Caki2 (cell line): ENCODE measurements around the gene HMG20A. TPM values are rescaled to one million over a fixed set of nuclear protein-coding genes. Genes with fewer than 3 reads are reported as not detected.

Experiments
- DNase-seq: peaks from one replicate; pipeline ENCODE4 v3.0.0-alpha.2; 2015; ENCODE audit warnings: low read depth
- in situ Hi-C: cut with HindIII; loops from 2 replicates; pipeline ENCODE4 v1.10.0; 2016; ENCODE audit warnings: low sequenced_read_pairs, low pct_unique_long_range_greater_than_20kb, mixed read lengths
- total RNA-seq: library from RNA; depleted of rRNA; stranded (reverse); fragments of >200 nt; shearing (Covaris generic); gene quantifications from 2 replicates; pipeline ENCODE4 v1.2.3, GENCODE V29; 2014; ENCODE audit warnings: low replicate concordance

HMG20A gene
- total RNA-seq, 1 experiment from 2014 or later: 9.1 TPM

GRCh38 chr15:77525400-77525811 is 104.7 kb downstream of the HMG20A start:
- in situ Hi-C loops: loop anchor here (25.0 kb wide), 1 partner anchor 463 kb away; the partner anchor contains the start of gene TSPAN3
- no peak for DNase-seq

GRCh38 chr15:77525907-77526594 is 105.4 kb downstream of the HMG20A start:
- in situ Hi-C loops: loop anchor here (25.0 kb wide), 1 partner anchor 464 kb away; the partner anchor contains the start of gene TSPAN3

DNA sequence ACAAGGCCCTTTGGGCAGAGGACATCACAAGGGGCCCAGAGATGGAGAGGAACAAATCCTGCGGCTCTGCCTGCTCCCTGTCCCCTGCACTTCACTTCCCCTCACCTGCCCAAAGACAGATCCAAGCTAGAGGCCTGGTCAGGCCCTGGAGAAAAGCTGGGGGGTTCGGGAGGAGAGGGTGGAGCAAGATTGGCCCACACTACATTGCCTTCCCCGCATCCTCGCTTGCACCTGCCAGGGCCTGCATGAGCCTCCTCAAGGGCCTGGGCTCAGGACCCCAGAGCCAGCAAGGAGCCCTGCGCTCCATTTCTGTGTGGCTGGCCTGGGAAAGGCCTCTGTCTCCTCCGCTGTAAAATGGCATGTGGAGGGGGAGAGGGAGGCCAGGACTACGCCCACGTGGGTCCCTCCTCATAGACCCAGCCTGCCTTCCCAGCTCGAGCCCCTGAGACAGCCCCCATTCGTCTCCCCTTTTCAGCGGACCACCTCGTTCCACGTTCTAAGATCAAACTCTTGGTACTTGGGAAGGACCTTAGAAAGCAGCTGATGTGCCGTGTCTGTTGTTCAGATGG is 106.0 kb downstream of the HMG20A start:
- in situ Hi-C loops: loop anchor here (25.0 kb wide), 1 partner anchor 464 kb away; the partner anchor contains the start of gene TSPAN3

More at GRCh38 chr15:77525907-77526594, 105.4 kb downstream of the HMG20A start:
- DNase-seq: no peak

GRCh38 chr15:77527164-77527778 is 106.6 kb downstream of the HMG20A start:
- no peak for DNase-seq
- in situ Hi-C loops: loop anchor here (25.0 kb wide), 1 partner anchor 465 kb away; the partner anchor contains the start of gene TSPAN3

More for the DNA sequence above, 106.0 kb downstream of the HMG20A start:
- no peak for DNase-seq

DNA sequence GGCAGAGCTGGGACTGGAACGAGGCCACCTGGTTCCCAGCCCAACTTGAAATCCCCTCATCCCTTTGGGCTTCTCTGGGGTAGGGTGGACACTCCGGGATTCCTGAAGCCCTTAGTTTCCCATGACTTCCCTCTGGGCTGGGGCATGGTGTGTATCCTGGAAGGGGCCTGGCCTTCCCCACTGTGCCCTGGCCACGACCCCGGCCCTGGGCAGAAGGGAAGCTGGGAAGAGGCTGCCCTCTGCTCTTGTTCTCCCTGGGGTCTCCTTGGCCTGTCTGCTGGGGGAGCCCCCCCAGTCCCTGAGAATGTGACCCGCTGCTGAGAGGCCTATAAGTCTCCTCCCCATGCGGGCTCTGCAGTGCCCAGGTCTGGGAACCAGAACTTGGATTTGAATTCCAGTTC is 107.1 kb downstream of the HMG20A start:
- DNase-seq: no peak

DNA sequence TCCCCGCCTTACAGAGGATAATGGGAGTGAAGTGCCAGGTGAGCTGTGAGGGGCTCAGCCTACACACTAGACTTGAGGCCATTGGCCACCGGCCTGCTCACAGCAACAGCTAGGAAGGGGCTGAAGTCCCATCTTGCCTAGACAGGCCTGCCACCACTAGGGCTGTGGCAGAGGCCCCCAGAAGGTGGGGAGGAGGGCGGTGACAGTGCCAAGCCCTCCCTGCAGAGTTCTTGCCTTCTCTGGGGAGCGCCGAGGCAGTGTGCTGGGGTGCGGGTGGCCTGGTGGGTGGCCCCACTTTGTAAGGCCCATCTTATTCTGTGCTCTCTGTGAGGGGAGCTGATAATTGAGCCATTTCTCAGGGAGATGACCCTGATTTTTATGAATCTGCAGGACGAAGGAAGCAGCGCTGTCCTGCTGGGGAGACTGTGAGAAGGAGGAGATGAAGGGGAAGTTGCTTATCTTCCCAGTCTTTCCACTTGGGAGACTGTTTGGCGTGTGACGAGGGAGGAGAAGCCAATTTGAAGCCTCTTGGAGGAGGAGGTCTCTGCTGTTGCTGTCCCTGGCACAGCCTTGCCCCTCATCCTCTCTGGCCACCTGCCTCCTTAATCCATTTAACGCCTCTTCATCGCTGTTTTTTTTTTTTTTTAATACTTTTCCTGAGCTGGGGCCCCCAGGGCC is 107.7 kb downstream of the HMG20A start:
- DNase-seq: no peak
- in situ Hi-C loops: loop anchor here (25.0 kb wide), 1 partner anchor 466 kb away; the partner anchor contains the start of gene TSPAN3

More for the DNA sequence above, 107.1 kb downstream of the HMG20A start:
- in situ Hi-C loops: loop anchor here (25.0 kb wide), 1 partner anchor 466 kb away; the partner anchor contains the start of gene TSPAN3

GRCh38 chr15:77528968-77529319 is 108.3 kb downstream of the HMG20A start:
- in situ Hi-C loops: loop anchor here (25.0 kb wide), 1 partner anchor 467 kb away; the partner anchor contains the start of gene TSPAN3
- no peak for DNase-seq

DNA sequence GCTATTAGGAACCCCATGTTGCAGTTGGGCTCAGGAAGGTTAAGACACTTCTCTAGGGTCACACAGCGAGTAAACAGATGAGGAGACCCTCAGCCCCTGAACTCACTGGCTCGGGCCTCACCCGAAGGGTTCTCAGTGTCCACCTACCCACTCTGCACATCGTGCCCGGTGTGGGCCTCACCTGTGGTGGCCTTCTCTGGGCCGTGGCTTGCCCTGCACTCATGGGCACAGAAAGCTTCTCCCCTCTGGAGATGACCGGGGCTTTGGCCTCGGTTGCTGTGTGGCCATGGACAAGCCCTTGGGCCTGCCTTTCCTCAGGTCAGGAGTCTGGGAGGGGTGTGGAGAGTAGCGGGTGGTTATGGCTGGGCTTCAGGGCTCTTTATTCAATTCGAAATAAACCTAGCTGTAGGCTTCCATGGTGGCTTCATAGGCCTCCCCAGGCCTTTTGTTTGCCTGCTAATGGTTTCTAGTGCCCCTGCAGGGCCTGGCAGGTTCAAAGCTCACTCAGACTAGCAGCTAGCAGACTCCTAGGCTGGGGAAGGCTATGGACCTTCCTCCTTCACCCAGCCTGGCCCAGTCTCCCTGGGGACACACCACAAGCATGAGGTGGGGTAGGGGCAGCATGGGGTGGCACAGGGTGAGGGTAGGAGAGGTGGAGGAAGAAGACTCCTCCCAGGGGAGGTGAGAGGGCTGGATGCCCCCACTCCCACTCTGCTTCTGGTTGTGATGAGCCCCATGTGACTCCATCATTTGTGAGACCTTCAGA is 108.9 kb downstream of the HMG20A start:
- no peak for DNase-seq
- in situ Hi-C loops: loop anchor here (25.0 kb wide), 1 partner anchor 467 kb away; the partner anchor contains the start of gene TSPAN3

DNA sequence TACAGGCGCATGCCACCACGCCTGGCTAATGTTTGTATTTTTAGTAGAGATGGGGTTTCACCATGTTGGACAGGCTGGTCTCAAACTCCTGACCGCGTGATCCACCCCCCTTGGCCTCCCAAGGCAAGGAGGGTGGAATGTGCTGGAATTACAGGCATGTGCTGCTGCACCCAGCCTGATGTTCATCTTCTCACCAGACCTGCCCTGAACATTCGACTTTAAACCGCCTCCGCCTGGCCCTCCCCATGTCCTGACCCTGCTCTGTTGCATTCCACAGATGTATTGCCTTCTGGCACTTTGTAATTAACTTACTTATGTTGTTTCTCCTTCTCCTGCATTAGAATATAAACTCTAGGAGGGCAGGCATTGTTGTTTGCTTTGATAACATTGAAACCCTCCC is 109.9 kb downstream of the HMG20A start:
- no peak for DNase-seq
- in situ Hi-C loops: loop anchor here (25.0 kb wide), 1 partner anchor 468 kb away; the partner anchor contains the start of gene TSPAN3

DNA sequence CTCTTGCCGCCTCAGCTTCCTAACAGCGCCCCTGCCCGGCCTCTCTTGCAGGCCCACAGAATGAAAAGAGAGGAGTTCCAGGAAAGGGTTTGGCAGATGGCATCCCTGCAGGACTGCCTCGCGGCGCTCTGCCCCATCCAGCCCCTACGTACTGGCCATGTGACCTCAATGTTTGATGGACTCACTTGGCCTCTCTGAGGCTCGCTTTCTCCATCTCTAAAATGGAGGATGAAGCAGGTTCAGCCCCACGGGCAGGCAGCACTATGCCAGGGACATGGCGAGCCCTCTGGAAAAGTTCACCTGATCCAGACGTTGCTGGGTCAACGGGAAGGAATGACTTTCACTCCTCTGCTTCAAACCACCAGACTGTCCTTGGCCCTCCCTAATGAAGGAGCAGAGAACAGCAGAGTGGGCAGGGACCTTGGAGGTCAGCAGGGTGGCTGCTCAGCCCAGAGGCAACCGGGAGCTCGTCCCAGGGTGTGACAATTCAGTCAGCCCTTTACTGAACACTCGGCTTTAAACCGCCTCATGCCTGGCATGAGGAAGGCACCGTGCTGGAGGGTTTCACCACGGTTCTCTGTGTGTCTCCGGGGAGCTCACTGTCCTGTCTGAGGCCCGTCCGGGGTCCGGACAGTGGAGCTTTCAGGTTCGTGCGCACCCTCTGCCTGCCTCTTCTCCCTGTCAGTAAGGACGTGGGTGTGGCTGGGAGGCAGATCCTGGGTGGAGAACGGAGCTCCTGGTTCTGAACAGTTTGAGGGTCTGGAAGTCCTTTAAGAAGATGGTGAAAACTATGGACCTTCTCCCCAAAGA is 110.7 kb downstream of the HMG20A start:
- in situ Hi-C loops: loop anchor here (25.0 kb wide), 1 partner anchor 469 kb away; the partner anchor contains the start of gene TSPAN3
- DNase-seq: no peak

DNA sequence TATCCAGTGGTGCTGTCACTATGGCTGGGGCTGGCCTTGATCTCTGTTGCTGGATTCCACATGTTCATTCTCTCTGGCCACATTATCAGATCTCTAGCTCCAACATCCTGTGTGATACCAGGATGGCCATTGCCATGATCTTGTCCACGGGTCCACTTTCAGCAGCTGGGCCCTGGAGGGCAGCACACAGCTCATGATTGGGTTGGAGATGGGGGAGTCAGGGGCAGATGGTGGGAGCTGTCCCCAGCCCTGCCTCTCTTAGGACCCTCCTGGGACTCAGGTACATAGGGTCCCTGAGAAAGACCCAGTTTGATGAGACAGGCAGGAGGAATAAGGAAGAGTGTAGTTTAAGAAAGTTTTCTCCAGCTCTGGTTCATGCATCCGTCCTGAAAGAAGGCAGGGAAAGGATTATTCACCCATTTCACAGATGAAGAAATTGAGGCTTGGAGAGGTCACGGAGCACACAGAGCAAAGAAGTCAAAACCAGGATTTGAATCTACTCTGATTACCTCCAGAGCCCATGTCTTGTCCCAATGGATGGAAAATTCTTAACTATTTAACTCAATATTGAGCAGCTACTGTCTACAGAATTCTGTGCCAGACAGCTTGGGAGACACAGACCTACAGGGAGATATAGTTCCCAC is 111.5 kb downstream of the HMG20A start:
- no peak for DNase-seq
- in situ Hi-C loops: loop anchor here (25.0 kb wide), 1 partner anchor 470 kb away; the partner anchor contains the start of gene TSPAN3

DNA sequence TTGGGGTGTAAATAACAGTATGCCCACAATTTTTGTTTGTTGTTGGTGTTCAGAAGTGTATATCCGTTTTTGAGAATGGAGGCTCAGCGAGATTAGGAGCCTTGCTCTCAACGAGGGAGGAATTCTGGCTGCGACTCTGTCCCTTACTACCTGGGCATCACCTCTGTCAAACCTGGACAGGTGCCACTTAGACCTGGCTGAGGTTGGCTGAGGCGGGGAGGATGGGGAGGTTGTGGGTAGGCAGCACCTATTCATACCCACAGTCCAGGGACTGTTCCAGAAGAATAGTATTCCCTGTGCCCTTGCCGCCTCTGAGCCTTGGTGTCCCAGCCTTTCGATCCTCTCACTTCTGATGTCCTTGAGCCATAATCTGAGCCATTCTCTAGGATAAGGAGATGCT is 112.2 kb downstream of the HMG20A start:
- in situ Hi-C loops: loop anchor here (25.0 kb wide), 1 partner anchor 471 kb away; the partner anchor contains the start of gene TSPAN3
- no peak for DNase-seq

- no peak for DNase-seq
- in situ Hi-C loops: loop anchor here (25.0 kb wide), 1 partner anchor 472 kb away; the partner anchor contains the start of gene TSPAN3
Observed at GRCh38 chr15:77533578-77534430, 113.1 kb downstream of the HMG20A start.
